ENCODE results near the gene ZDHHC22.

The ZDHHC22 gene

GRCh38 chr14:77139540-77140358, 1.8 kb downstream of the ZDHHC22 start (continued):
- TF ChIP-seq ZNF777 (tag by site-specific recombination; IDR thresholded peaks at IDR 0.05; ENCODE audit: borderline replicate concordance): peak; percentile 13; the same call in 1 of the 2 replicates
- peak; percentile 76 for TF ChIP-seq GLIS2 (tag by site-specific recombination; IDR thresholded peaks at IDR 0.05)
- TF ChIP-seq ZBTB48 (tag by site-specific recombination; IDR thresholded peaks at IDR 0.05): peak; percentile 34
- no peak for TF ChIP-seq ZNF664 (tag by site-specific recombination; IDR thresholded peaks at IDR 0.05)
- peak; percentile 58 for TF ChIP-seq ZNF335 (tag by site-specific recombination; conservative IDR thresholded peaks at IDR 0.05)
- peak; percentile 38 for TF ChIP-seq GLIS1 (tag by site-specific recombination; IDR thresholded peaks at IDR 0.05)
- 0 out of 2 replicates have a peak, but pooled peaks have one; percentile 12 for TF ChIP-seq ZNF600 (tag by site-specific recombination; IDR thresholded peaks at IDR 0.05)
- TF ChIP-seq SALL2 (tag by site-specific recombination; IDR thresholded peaks at IDR 0.05; ENCODE audit: borderline replicate concordance): no peak
- 0 out of 2 replicates have a peak, but pooled peaks have one; percentile 4 for TF ChIP-seq PRDM10 (tag by site-specific recombination; IDR thresholded peaks at IDR 0.05)
- TF ChIP-seq ZNF24 (tag by site-specific recombination; IDR thresholded peaks at IDR 0.05): no peak
- peak; percentile 9; the same call in 1 of the 2 replicates for TF ChIP-seq ZNF654 (tag by site-specific recombination; IDR thresholded peaks at IDR 0.05; ENCODE audit: low read depth)
- peak; percentile 66 for TF ChIP-seq ZIC2 (tag by site-specific recombination; IDR thresholded peaks at IDR 0.05)

GRCh38 chr14:77139022-77139421, 2.6 kb downstream of the ZDHHC22 start:
- H3K4me1 ChIP-seq (ENCODE audit: control insufficient read depth, insufficient read depth, low read length): no peaks in the 10 kb centered on the region; the same call in 1 of the 2 replicates
- peaks cover 0 to 22% of the 10 kb centered on the region in 2 experiments; a peak in 1 of 3 replicates for H3K36me3 ChIP-seq (ENCODE audit: control insufficient read depth in 2 of 2, insufficient read depth in 1 of 2, low read length in 2 of 2)
- no peak overlapping the region for H3K4me3 ChIP-seq (ENCODE audit: low read depth, low read length)
- POLR2A ChIA-PET: no interaction called here
- no peak for TF ChIP-seq ZNF692 (tag by site-specific recombination; IDR thresholded peaks at IDR 0.05)
- no peak for TF ChIP-seq ZNF133 (tag by site-specific recombination; IDR thresholded peaks at IDR 0.05)
- no peak for TF ChIP-seq ZFHX2 (tag by site-specific recombination; conservative IDR thresholded peaks at IDR 0.05)
- TF ChIP-seq ZNF664 (tag by site-specific recombination; IDR thresholded peaks at IDR 0.05): no peak
- no peak for TF ChIP-seq ZNF585B (tag by site-specific recombination; IDR thresholded peaks at IDR 0.05)
- TF ChIP-seq ZNF404 (tag by site-specific recombination; IDR thresholded peaks at IDR 0.05): no peak
- no peak for TF ChIP-seq ZNF580 (tag by site-specific recombination; IDR thresholded peaks at IDR 0.05)
- no peak for TF ChIP-seq ZXDB (tag by site-specific recombination; IDR thresholded peaks at IDR 0.05)
- TF ChIP-seq MZF1 (tag by site-specific recombination; IDR thresholded peaks at IDR 0.05; ENCODE audit: borderline replicate concordance): no peak
- no peak for TF ChIP-seq KLF17 (tag by site-specific recombination; IDR thresholded peaks at IDR 0.05)
- no peak for TF ChIP-seq ZNF701 (tag by site-specific recombination; IDR thresholded peaks at IDR 0.05)
- no peak for TF ChIP-seq ZNF37A (tag by site-specific recombination; IDR thresholded peaks at IDR 0.05)
- TF ChIP-seq ZNF777 (tag by site-specific recombination; IDR thresholded peaks at IDR 0.05; ENCODE audit: borderline replicate concordance): no peak
- TF ChIP-seq ZBTB17 (tag by site-specific recombination; IDR thresholded peaks at IDR 0.05): no peak
- TF ChIP-seq SALL2 (tag by site-specific recombination; IDR thresholded peaks at IDR 0.05; ENCODE audit: borderline replicate concordance): no peak
- no peak for TF ChIP-seq AEBP2 (tag by site-specific recombination; IDR thresholded peaks at IDR 0.05; ENCODE audit: borderline replicate concordance)
- H3K27ac ChIP-seq (ENCODE audit: extremely low read depth, low read depth, low read length): no peak overlapping the region
- CTCF ChIA-PET: interaction anchor here (5.2 kb wide), 1 partner anchor 13 kb away, joined by 82 read pairs; no protein-coding TSS in a partner anchor
- no peaks in the 10 kb centered on the region for H3K9me3 ChIP-seq (ENCODE audit: control insufficient read depth, insufficient read depth, low read depth, low read length)
